Non-pigmented ciliary epithelial cell (primary cell): ENCODE results near the gene BIRC7.

Experiments
- DNase-seq: peaks from one replicate; pipeline ENCODE4 v3.0.0-alpha.2; 2010; ENCODE audit warnings: low read depth

Gene BIRC7

GRCh38 chr20:63235399-63235983 is at the start of gene BIRC7:
Gene BIRC7 (plus strand): TSS chr20:63235905. CDS start chr20:63236097, 192 bp downstream.
- DNase-seq: no peak

- no peak for DNase-seq
Measured at GRCh38 chr20:63186084-63186483, 49.6 kb upstream of the BIRC7 start.

GRCh38 chr20:63186528-63187316 is 49.0 kb upstream of the BIRC7 start:
- DNase-seq: no peak

- DNase-seq: no peak
Measured at GRCh38 chr20:63187338-63188158, 48.2 kb upstream of the BIRC7 start.

- DNase-seq: no peak
Measured at GRCh38 chr20:63188159-63188442, 47.6 kb upstream of the BIRC7 start.

GRCh38 chr20:63188641-63189321 is 46.9 kb upstream of the BIRC7 start:
- DNase-seq: no peak

GRCh38 chr20:63189322-63189642 is 46.4 kb upstream of the BIRC7 start:
- no peak for DNase-seq

- DNase-seq: no peak
Measured at GRCh38 chr20:63189846-63190559, 45.7 kb upstream of the BIRC7 start.

- no peak for DNase-seq
Measured at GRCh38 chr20:63190828-63191227, 44.9 kb upstream of the BIRC7 start.

- no peak for DNase-seq
Measured at GRCh38 chr20:63191400-63191799, 44.3 kb upstream of the BIRC7 start.

GRCh38 chr20:63192721-63193120 is 43.0 kb upstream of the BIRC7 start:
- DNase-seq: no peak

GRCh38 chr20:63194007-63194796 is 41.5 kb upstream of the BIRC7 start:
- no peak for DNase-seq

GRCh38 chr20:63194797-63195173 is 40.9 kb upstream of the BIRC7 start:
- no peak for DNase-seq

- DNase-seq: no peak
Measured at GRCh38 chr20:63196768-63197470, 38.8 kb upstream of the BIRC7 start.

- no peak for DNase-seq
Measured at GRCh38 chr20:63198606-63199005, 37.1 kb upstream of the BIRC7 start.

- no peak for DNase-seq
Measured at GRCh38 chr20:63202021-63202420, 33.7 kb upstream of the BIRC7 start.

- no peak for DNase-seq
Measured at GRCh38 chr20:63202811-63203526, 32.7 kb upstream of the BIRC7 start.

GRCh38 chr20:63204362-63204761 is 31.3 kb upstream of the BIRC7 start:
- DNase-seq: no peak

GRCh38 chr20:63205896-63206295 is 29.8 kb upstream of the BIRC7 start:
- no peak for DNase-seq

GRCh38 chr20:63206878-63207277 is 28.8 kb upstream of the BIRC7 start:
- DNase-seq: no peak
